Activated naive CD4-positive, alpha-beta T cell treated with anti-CD3 and anti-CD28 coated beads, Interleukin-2, amount 50 U/mL, for 24 hours (primary cell): ENCODE results near the gene APOM.

ENCODE experiments used
- H3K27ac Mint-ChIP-seq: one replicate; pipeline ENCODE4 v1.8.0; 2021; ENCODE audit warnings: mild to moderate bottlenecking, mixed read lengths
- H3K27me3 Mint-ChIP-seq: one replicate; pipeline ENCODE4 v1.8.0; 2021; ENCODE audit warnings: mixed read lengths
- H3K36me3 Mint-ChIP-seq: one replicate; pipeline ENCODE4 v1.8.0; 2021; ENCODE audit warnings: mixed read lengths
- H3K4me1 Mint-ChIP-seq: one replicate; pipeline ENCODE4 v1.8.0; 2021; ENCODE audit warnings: mixed read lengths
- H3K4me3 Mint-ChIP-seq: one replicate; pipeline ENCODE4 v1.8.0; 2021; ENCODE audit warnings: mild to moderate bottlenecking, mixed read lengths
- H3K9me3 Mint-ChIP-seq: one replicate; pipeline ENCODE4 v1.8.0; 2021; ENCODE audit warnings: mixed read lengths

The APOM gene

GRCh38 chr6:31624070-31624469, 31.6 kb upstream of the APOM start:
- peaks cover 27% of the 10 kb centered on the region for H3K36me3 Mint-ChIP-seq
- H3K27ac Mint-ChIP-seq = peak overlapping the region; percentile 32
- H3K4me1 Mint-ChIP-seq = peaks cover 36% of the 10 kb centered on the region

DNA sequence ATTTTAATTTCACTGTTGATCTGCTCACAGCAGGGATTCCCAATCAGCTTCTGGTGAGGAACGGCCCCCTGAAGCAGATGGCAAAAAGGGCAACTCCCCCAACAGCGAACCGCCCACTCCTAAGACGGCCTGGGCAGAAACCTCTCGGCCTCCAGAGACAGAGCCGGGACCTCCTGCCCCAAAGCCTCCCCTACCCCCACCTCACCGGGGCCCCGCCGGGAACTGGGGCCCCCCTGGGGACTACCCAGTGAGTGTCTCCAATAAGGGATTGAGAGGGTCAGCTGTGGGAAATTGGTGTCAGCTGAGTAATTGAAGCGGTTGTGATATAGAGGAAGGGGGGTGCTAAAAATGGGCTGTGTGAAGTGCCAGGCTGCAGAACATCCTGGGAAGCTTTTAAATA, 28.7 kb upstream of the APOM start:
- Mint-ChIP-seq H3K4me1 (peaks cover 25% of the 10 kb centered on the region), H3K9me3 (no peaks in the 10 kb centered on the region), H3K36me3 (peaks cover 31% of the 10 kb centered on the region), H3K27ac (no peak overlapping the region), H3K27me3 (no peaks in the 10 kb centered on the region), H3K4me3 (no peak overlapping the region)

More at GRCh38 chr6:31624070-31624469, 31.6 kb upstream of the APOM start:
- Mint-ChIP-seq H3K27me3 (no peaks in the 10 kb centered on the region), H3K9me3 (no peaks in the 10 kb centered on the region), H3K4me3 (no peak overlapping the region)

DNA sequence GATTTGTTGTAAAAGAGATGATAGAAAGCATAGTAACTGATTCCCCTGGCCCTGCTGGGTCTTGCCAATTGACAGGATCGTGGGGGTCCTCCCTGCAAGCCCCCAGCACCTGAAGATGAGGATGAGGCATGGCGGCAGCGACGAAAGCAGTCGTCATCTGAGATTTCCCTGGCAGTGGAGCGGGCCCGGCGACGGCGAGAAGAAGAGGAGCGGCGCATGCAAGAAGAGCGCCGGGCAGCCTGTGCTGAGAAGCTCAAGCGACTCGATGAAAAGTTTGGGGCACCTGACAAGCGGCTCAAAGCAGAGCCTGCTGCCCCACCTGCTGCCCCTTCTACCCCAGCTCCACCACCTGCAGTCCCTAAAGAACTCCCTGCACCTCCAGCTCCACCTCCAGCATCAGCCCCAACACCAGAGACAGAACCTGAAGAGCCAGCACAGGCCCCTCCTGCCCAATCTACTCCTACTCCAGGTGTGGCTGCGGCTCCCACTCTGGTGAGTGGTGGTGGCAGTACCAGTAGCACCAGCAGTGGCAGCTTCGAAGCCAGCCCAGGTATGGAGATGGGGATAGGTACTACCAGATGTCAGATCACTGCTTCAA, 27.9 kb upstream of the APOM start:
- H3K9me3 Mint-ChIP-seq = no peaks in the 10 kb centered on the region
- no peak overlapping the region for H3K4me3 Mint-ChIP-seq
- H3K36me3 Mint-ChIP-seq = peaks cover 25% of the 10 kb centered on the region
- peak overlapping the region; percentile 37 for H3K27ac Mint-ChIP-seq
- H3K4me1 Mint-ChIP-seq = peaks cover 16% of the 10 kb centered on the region
- H3K27me3 Mint-ChIP-seq = no peaks in the 10 kb centered on the region

DNA sequence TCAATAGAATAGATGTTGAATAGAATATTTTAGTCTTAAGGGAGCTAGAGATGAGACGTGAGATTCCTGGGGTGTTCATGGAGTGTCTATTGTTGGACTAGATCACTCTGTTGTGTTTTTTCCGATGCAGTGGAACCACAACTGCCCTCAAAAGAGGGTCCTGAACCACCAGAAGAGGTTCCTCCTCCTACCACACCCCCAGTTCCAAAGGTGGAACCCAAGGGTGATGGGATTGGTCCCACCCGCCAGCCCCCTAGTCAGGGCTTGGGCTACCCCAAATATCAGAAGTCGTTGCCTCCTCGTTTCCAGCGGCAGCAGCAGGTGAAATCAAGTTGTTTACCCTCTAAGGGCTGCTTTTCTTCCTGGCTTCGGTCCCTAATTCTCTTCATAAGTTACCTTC, 26.7 kb upstream of the APOM start:
- no peak overlapping the region for H3K4me3 Mint-ChIP-seq
- peaks cover 11% of the 10 kb centered on the region for H3K4me1 Mint-ChIP-seq
- no peaks in the 10 kb centered on the region for H3K27me3 Mint-ChIP-seq
- H3K27ac Mint-ChIP-seq = no peak overlapping the region
- H3K36me3 Mint-ChIP-seq = peaks cover 21% of the 10 kb centered on the region
- no peaks in the 10 kb centered on the region for H3K9me3 Mint-ChIP-seq

GRCh38 chr6:31630177-31630934, 25.3 kb upstream of the APOM start:
- Mint-ChIP-seq H3K36me3 (peaks cover 27% of the 10 kb centered on the region), H3K27ac (peak overlapping the region; percentile 51), H3K9me3 (no peaks in the 10 kb centered on the region), H3K4me1 (peaks cover 11% of the 10 kb centered on the region), H3K4me3 (no peak overlapping the region), H3K27me3 (no peaks in the 10 kb centered on the region)

DNA sequence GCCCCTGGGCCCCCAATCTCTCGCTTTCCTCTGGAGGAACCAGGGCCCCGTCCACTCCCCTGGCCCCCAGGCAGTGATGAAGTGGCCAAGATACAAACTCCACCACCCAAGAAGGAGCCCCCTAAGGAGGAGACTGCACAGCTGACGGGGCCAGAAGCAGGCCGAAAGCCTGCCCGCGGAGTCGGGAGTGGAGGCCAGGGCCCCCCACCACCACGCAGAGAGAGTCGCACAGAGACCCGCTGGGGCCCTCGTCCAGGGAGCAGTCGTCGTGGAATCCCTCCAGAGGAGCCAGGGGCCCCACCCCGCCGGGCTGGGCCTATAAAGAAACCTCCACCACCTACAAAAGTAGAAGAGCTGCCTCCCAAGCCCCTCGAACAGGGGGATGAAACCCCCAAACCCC, 24.5 kb upstream of the APOM start:
- Mint-ChIP-seq H3K9me3 (no peaks in the 10 kb centered on the region), H3K4me3 (no peak overlapping the region), H3K36me3 (peaks cover 26% of the 10 kb centered on the region), H3K27ac (peak overlapping the region; percentile 41), H3K4me1 (peaks cover 7% of the 10 kb centered on the region), H3K27me3 (no peaks in the 10 kb centered on the region)

DNA sequence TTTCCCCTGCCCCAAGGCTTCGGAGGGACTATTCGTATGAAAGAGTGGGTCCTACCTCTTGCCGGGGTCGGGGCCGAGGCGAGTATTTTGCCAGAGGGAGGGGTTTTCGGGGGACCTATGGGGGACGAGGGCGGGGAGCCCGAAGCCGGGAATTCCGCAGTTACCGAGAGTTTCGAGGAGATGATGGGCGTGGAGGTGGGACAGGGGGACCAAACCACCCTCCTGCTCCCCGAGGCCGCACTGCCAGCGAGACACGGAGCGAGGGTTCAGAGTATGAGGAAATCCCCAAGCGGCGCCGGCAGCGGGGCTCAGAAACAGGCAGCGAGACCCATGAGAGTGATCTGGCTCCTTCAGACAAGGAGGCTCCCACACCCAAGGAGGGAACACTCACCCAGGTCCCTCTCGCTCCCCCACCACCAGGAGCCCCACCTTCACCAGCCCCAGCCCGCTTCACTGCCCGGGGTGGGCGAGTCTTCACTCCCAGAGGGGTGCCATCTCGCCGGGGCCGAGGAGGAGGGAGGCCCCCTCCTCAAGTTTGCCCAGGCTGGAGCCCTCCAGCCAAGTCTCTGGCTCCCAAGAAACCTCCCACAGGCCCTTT, 23.9 kb upstream of the APOM start:
- H3K4me1 Mint-ChIP-seq = peaks cover 7% of the 10 kb centered on the region
- H3K9me3 Mint-ChIP-seq = no peaks in the 10 kb centered on the region
- H3K36me3 Mint-ChIP-seq = peaks cover 25% of the 10 kb centered on the region
- no peak overlapping the region for H3K4me3 Mint-ChIP-seq
- no peak overlapping the region for H3K27ac Mint-ChIP-seq
- no peaks in the 10 kb centered on the region for H3K27me3 Mint-ChIP-seq

- no peak overlapping the region for H3K27ac Mint-ChIP-seq
- no peaks in the 10 kb centered on the region for H3K27me3 Mint-ChIP-seq
- H3K9me3 Mint-ChIP-seq = no peaks in the 10 kb centered on the region
- H3K4me1 Mint-ChIP-seq = peaks cover 3% of the 10 kb centered on the region
- no peak overlapping the region for H3K4me3 Mint-ChIP-seq
- H3K36me3 Mint-ChIP-seq = peaks cover 21% of the 10 kb centered on the region
These were observed 23.3 kb upstream of the APOM start for GRCh38 chr6:31632279-31632946.

DNA sequence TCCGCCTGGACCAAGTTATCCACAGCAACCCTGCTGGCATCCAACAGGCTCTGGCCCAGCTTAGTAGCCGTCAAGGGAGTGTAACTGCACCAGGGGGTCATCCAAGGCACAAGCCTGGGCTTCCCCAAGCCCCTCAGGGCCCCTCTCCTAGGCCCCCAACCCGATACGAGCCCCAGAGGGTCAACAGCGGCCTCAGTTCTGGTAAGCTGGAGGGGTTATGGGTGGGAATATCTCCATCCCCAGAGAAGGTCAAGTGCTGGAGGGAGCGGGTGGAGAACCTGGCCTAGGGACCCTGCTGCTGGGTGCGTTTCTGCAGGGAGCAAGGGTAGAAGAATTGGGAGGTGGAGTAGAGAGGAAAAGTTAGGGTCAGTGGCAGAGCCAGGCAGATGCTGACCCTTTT, 22.2 kb upstream of the APOM start:
- Mint-ChIP-seq H3K4me3 (no peak overlapping the region), H3K36me3 (peaks cover 18% of the 10 kb centered on the region), H3K27ac (no peak overlapping the region), H3K4me1 (no peaks in the 10 kb centered on the region), H3K27me3 (no peaks in the 10 kb centered on the region), H3K9me3 (no peaks in the 10 kb centered on the region)

GRCh38 chr6:31634131-31634530, 21.6 kb upstream of the APOM start:
- no peaks in the 10 kb centered on the region for H3K9me3 Mint-ChIP-seq
- no peaks in the 10 kb centered on the region for H3K27me3 Mint-ChIP-seq
- H3K36me3 Mint-ChIP-seq = peaks cover 20% of the 10 kb centered on the region
- no peak overlapping the region for H3K4me3 Mint-ChIP-seq
- no peaks in the 10 kb centered on the region for H3K4me1 Mint-ChIP-seq
- H3K27ac Mint-ChIP-seq = no peak overlapping the region

GRCh38 chr6:31634969-31635575, 20.6 kb upstream of the APOM start:
- Mint-ChIP-seq H3K27me3 (no peaks in the 10 kb centered on the region), H3K4me3 (no peak overlapping the region), H3K4me1 (no peaks in the 10 kb centered on the region), H3K9me3 (no peaks in the 10 kb centered on the region), H3K36me3 (peaks cover 19% of the 10 kb centered on the region), H3K27ac (peak overlapping the region; percentile 41)

GRCh38 chr6:31636698-31637596, 18.7 kb upstream of the APOM start:
- H3K27ac Mint-ChIP-seq = no peak overlapping the region

GRCh38 chr6:31639043-31639442, 16.7 kb upstream of the APOM start:
- H3K9me3 Mint-ChIP-seq = no peaks in the 10 kb centered on the region
- H3K27ac Mint-ChIP-seq = peak overlapping the region; percentile 46
- peaks cover 11% of the 10 kb centered on the region for H3K36me3 Mint-ChIP-seq
- H3K27me3 Mint-ChIP-seq = no peaks in the 10 kb centered on the region
- H3K4me3 Mint-ChIP-seq = no peak overlapping the region
- H3K4me1 Mint-ChIP-seq = no peaks in the 10 kb centered on the region

More at GRCh38 chr6:31636698-31637596, 18.7 kb upstream of the APOM start:
- Mint-ChIP-seq H3K4me3 (no peak overlapping the region), H3K27me3 (no peaks in the 10 kb centered on the region), H3K36me3 (peaks cover 13% of the 10 kb centered on the region), H3K9me3 (no peaks in the 10 kb centered on the region), H3K4me1 (no peaks in the 10 kb centered on the region)

- Mint-ChIP-seq H3K27ac (no peak overlapping the region), H3K36me3 (peaks cover 11% of the 10 kb centered on the region), H3K4me3 (no peak overlapping the region)
These were observed 16.2 kb upstream of the APOM start for GRCh38 chr6:31639449-31639861.

DNA sequence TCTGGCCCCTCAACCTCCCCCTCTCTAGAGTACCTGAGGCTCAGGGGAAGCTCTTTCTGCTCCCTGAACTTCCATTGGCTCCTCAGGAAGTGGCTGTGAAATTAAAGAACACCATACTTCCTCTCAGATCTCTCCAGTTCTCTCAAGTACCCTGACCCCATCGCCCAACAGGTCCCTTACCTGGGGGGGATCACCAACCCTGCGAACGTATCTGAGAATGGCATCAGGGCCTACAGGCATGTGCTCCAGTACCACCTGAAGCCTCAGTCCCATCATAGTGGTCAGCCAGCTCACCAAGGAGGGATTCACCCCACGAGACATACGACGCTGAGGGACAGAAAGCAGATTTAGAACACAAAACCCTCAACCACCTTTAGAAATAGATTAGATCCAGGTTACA, 15.1 kb upstream of the APOM start:
- no peak overlapping the region for H3K4me3 Mint-ChIP-seq
- peaks cover 11% of the 10 kb centered on the region for H3K36me3 Mint-ChIP-seq
- no peaks in the 10 kb centered on the region for H3K27me3 Mint-ChIP-seq
- no peaks in the 10 kb centered on the region for H3K9me3 Mint-ChIP-seq
- peaks cover 5% of the 10 kb centered on the region for H3K4me1 Mint-ChIP-seq
- H3K27ac Mint-ChIP-seq = peak overlapping the region; percentile 27

More at GRCh38 chr6:31639449-31639861, 16.2 kb upstream of the APOM start:
- Mint-ChIP-seq H3K27me3 (no peaks in the 10 kb centered on the region), H3K4me1 (no peaks in the 10 kb centered on the region), H3K9me3 (no peaks in the 10 kb centered on the region)
